ENCODE results near the gene RAC2. TPM values are rescaled to one million over a fixed set of nuclear protein-coding genes. Genes with fewer than 3 reads are reported as not detected.

Gene RAC2
- total RNA-seq, 6 donors from 2014 or later, result 22.1 to 126 (median 65.2) TPM

DNA sequence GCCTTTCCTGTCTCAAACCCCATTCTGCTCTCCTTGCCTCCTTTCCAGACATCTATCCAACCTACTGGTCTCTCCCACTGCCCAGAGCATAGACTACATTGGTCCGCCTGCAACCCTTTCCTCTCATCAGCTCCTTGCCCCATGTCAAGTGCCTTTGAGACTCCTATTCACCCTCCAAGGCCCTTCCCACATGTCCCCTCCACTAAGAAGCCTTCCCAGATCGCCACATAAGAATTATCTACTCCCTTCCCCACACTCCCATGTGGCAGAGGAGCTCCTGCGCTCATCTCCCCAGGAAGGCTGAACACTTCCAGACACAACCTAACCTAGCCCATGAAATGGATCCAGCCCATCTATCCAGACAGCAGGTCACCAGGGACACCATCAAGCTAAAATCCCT is 66.3 kb downstream of the RAC2 start:
- H3K4me1 ChIP-seq, result peaks cover 47 to 55% (median 49%) of the 10 kb centered on the region in 4 donors
- WGBS, 2 donors, result 95 to 96% methylated on average over 3 of the region's 3 CpGs
- no peak overlapping the region for H3K4me3 ChIP-seq
- H3K9me3 ChIP-seq, result no peaks in the 10 kb centered on the region
- DNase-seq (no peak), ATAC-seq (ENCODE audit: low FRiP score in 2 of 2) (no peak)
- H3K27me3 ChIP-seq, result no peaks in the 10 kb centered on the region
- TF ChIP-seq EP300 (IDR thresholded peaks at IDR 0.05) (no peak), POLR2AphosphoS5 (IDR thresholded peaks at IDR 0.05) (no peak), POLR2A (IDR thresholded peaks at IDR 0.05) (no peak)
- TF ChIP-seq, protein P1, sequence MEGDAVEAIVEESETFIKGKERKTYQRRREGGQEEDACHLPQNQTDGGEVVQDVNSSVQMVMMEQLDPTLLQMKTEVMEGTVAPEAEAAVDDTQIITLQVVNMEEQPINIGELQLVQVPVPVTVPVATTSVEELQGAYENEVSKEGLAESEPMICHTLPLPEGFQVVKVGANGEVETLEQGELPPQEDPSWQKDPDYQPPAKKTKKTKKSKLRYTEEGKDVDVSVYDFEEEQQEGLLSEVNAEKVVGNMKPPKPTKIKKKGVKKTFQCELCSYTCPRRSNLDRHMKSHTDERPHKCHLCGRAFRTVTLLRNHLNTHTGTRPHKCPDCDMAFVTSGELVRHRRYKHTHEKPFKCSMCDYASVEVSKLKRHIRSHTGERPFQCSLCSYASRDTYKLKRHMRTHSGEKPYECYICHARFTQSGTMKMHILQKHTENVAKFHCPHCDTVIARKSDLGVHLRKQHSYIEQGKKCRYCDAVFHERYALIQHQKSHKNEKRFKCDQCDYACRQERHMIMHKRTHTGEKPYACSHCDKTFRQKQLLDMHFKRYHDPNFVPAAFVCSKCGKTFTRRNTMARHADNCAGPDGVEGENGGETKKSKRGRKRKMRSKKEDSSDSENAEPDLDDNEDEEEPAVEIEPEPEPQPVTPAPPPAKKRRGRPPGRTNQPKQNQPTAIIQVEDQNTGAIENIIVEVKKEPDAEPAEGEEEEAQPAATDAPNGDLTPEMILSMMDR (IDR thresholded peaks at IDR 0.05), result no peak
- H3K27ac ChIP-seq, result peak overlapping the region in 3 of 4 donors; percentile 36 to 84 (median 84)
- H3K36me3 ChIP-seq, result no peaks in the 10 kb centered on the region

DNA sequence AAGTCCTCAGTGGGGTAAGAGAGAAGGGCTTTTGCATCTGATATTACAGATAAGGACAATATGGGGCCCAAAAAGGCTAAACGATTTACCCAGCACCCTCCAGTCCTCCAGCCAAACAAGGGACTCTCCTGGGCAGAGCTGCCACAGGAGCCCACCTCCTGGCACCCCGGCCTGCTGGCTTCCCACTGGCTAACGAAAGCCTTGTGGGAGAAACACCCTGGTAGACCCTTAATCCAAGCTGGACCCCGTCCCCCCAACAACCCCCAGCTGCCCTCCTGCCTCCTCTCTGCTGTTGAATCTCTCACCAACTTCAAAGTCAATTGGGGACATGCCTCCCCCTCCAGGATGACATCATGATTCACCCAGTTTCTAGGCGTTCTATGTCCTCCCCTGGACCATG is 66.8 kb downstream of the RAC2 start:
- Histone ChIP-seq H3K9me3 (no peaks in the 10 kb centered on the region), H3K36me3 (no peaks in the 10 kb centered on the region), H3K4me3 (no peak overlapping the region), H3K27ac (peak overlapping the region; percentile 26 to 84 (median 81)), H3K27me3 (no peaks in the 10 kb centered on the region), H3K4me1 (peaks cover 47 to 55% (median 49%) of the 10 kb centered on the region in 4 donors)
- no peak for DNase-seq
- TF ChIP-seq POLR2A (IDR thresholded peaks at IDR 0.05) (no peak), POLR2AphosphoS5 (IDR thresholded peaks at IDR 0.05) (no peak), EP300 (IDR thresholded peaks at IDR 0.05) (no peak)
- WGBS, 2 donors, result 71 to 77% methylated on average over 5 of the region's 5 CpGs
- no peak for ATAC-seq (ENCODE audit: low FRiP score in 2 of 2)

DNA sequence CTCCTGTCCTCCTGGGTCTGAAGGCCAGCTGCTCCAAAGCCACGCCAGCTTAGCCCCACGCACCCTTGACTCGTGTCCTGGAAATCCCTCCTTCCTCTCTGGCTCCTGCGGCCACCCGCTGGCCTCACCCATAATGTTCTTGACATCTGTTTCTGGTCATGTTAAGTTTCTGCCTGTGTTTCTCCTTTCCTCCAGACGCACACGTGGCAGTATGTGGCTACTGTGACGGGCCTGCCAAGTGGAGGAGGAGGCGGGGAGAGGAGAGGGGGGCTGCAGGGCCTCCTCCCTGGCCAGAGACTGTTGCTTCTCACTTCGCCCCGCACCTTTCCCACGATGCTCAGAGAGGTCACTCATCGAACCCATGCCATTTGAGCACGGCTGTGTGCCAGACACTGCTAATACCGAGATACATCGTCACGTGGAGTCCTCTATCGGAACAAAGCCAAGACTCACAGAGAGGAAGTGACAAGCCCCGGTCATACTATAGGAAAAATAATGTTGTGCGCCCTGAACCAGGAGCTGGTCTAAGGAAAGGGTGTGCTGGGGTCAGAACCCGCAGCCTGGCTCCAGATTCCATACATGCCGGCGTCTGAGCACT is 67.5 kb downstream of the RAC2 start:
- H3K4me3 ChIP-seq, result peak overlapping the region in 2 of 4 donors; percentile 6 to 19
- H3K36me3 ChIP-seq, result no peaks in the 10 kb centered on the region
- TF ChIP-seq EP300 (IDR thresholded peaks at IDR 0.05) (no peak), POLR2AphosphoS5 (IDR thresholded peaks at IDR 0.05) (peak; percentile 49 to 59), POLR2A (IDR thresholded peaks at IDR 0.05) (peak in 1 of 4 donors; percentile 21)
- TF ChIP-seq, protein P1 (IDR thresholded peaks at IDR 0.05), result peak in 3 of 6 experiments; percentile 4 to 33 (median 22)
- peak overlapping the region; percentile 26 to 84 (median 81) for H3K27ac ChIP-seq
- H3K9me3 ChIP-seq, result no peaks in the 10 kb centered on the region
- ATAC-seq (ENCODE audit: low FRiP score in 2 of 2), result peak; percentile 71 to 83
- H3K4me1 ChIP-seq, result peaks cover 47 to 55% (median 49%) of the 10 kb centered on the region in 4 donors
- H3K27me3 ChIP-seq, result no peaks in the 10 kb centered on the region
- 18 to 20% methylated on average over 10 to 23 of the region's 23 CpGs for WGBS, 2 donors
- DNase-seq, result peak in 1 of 2 donors; percentile 69

DNA sequence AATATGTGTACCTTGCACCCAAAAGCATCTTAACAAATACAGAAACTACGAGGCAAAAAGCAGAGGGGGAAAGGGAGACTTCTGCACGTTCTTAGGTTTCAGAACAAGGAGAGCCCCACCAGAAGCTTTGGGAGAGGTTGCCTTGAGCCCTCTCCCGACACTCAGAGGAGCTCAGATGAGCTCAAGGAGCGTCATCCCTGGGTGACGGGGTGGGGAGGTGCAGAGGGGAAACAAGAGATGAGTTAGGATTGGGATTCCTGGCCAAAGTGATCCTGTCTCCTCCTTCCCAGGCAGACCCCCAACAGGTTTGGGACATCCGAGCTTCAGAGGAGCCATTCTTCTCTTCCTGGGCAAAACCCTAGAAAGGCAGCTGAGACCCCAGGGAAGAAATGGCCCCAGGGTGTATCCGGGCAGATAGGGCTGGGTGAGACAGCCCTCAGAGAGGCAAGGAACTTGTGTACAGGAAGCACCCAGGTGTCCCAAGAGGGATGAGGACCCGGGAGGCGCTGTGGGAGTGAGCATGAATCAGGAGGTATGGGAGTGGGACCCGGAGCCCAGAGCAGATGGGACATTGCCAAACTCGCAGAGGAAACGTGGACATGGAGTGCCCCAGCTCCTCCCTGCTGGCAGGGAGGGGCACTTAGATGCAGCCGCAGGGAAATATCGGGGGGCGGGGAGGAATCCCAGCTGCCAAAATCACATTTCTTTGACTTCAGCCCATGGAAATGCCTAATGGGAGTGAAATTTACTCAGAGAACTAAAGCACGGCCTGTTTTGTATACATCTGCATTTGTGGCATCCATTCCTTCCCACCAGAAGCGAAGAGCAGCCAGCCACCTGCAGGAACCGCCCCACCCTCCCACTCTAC is 68.4 kb downstream of the RAC2 start:
- TF ChIP-seq, protein P1 (IDR thresholded peaks at IDR 0.05), result no peak
- TF ChIP-seq POLR2AphosphoS5 (IDR thresholded peaks at IDR 0.05), result no peak
- no peak for TF ChIP-seq EP300 (IDR thresholded peaks at IDR 0.05)
- TF ChIP-seq POLR2A (IDR thresholded peaks at IDR 0.05), result no peak
- no peak for ATAC-seq (ENCODE audit: low FRiP score in 2 of 2)
- peak in 1 of 2 donors; percentile 26 for DNase-seq
- H3K36me3 ChIP-seq, result no peaks in the 10 kb centered on the region
- H3K4me1 ChIP-seq, result peaks cover 47 to 54% (median 49%) of the 10 kb centered on the region in 4 donors
- 59 to 78% methylated on average over 9 to 18 of the region's 18 CpGs for WGBS, 2 donors
- H3K4me3 ChIP-seq, result peak overlapping the region in 1 of 4 donors; percentile 19
- no peaks in the 10 kb centered on the region for H3K27me3 ChIP-seq
- H3K9me3 ChIP-seq, result no peaks in the 10 kb centered on the region
- H3K27ac ChIP-seq, result peak overlapping the region; percentile 26 to 84 (median 81)

Small RNAs within 50 kb of the gene (small RNA-seq; reads per million reads assigned to genes)
- 0 reads per million in 4 donors for gene Z82188.1

Other genes starting within 250 kb of the RAC2 start
- 10 to 100 TPM; 43.0 to 78.1 (median 70.2) TPM for gene TST, start 224.8 kb downstream of the RAC2 start, total RNA-seq
- gene MPST, start 224.5 kb downstream of the RAC2 start, total RNA-seq, result 100 to 1,000 TPM in 5 of 6 donors, 10 to 100 TPM in 1; 80.8 to 183 (median 135) TPM
- gene KCTD17, start 192.5 kb downstream of the RAC2 start, total RNA-seq, result 10 to 100 TPM in 5 of 6 donors, 1 to 10 TPM in 1; 9.0 to 30.4 (median 23.2) TPM
- 1 to 10 TPM in 5 of 6 donors, under 1 TPM in 1; 0.47 to 8.2 (median 2.0) TPM for gene TMPRSS6, start 134.6 kb downstream of the RAC2 start, total RNA-seq
- gene IL2RB, start 94.4 kb downstream of the RAC2 start, total RNA-seq, result 1 to 10 TPM; 3.4 to 9.4 (median 5.8) TPM
- 1 to 10 TPM; 2.1 to 8.4 (median 4.7) TPM for gene C1QTNF6, start 56.0 kb downstream of the RAC2 start, total RNA-seq
- under 1 TPM in 2 of 6 donors, not detected in 4; 0.06 to 0.13 TPM for gene SSTR3, start 31.8 kb downstream of the RAC2 start, total RNA-seq
- gene CYTH4, start 38.2 kb upstream of the RAC2 start, total RNA-seq, result 10 to 100 TPM; 16.7 to 71.2 (median 44.7) TPM
- 1 to 10 TPM in 5 of 6 donors, under 1 TPM in 1; 0.37 to 9.1 (median 4.5) TPM for gene ELFN2, start 183.2 kb upstream of the RAC2 start, total RNA-seq
- 10 to 100 TPM; 14.0 to 74.0 (median 45.9) TPM for gene MFNG, start 242.1 kb upstream of the RAC2 start, total RNA-seq